Measurements from ENCODE around the gene MMP24.

Gene MMP24

DNA sequence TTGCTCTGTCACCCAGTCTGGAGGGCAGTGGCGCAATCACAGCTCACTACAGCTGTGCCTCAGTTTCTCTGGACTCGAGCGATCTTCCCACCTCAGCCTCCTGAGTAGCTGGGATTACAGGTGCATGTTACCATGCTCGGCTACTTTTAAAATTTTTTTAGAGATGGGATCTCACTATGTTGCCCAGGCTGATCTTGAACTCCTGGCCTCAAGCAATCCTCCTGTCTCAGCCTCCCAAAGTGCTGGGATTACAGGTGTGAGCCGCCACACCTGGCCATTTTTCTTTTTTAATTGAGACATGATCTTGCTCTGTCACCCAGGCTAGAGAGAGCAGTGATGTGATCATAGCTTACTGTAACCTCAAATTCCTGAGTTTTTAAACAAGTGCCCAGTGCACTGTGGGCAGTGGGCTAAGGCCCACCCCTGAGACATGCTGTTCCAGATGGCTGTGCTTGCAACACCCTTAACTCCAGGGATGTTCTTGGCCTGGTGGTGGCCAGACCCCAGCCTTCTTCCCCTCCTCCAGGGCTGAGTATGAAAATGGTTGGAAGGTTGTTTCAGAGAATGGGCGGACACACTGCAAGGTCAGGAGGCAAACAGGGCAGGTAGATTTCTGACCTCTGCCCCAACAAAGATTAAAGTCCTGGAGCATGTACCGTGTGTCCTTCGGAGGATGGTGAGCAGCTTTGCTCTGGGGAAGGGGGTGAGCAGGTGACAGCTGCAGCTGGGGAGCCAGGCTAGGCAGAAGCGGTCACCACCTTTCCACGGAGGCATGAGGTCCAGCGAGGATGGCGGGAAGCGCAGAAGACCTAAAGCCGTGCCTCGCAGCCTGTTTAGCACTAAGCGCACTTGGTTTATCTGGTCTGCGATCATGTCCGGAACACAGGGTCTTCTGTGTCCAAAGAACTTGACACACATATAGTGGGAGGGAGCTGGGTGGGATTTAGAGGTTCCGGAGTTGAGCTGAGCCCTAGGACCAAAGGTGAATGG lies 67.1 kb downstream of the MMP24 start:
- DNase-seq (ENCODE audit: low read depth in 2 of 2): no peak

DNA sequence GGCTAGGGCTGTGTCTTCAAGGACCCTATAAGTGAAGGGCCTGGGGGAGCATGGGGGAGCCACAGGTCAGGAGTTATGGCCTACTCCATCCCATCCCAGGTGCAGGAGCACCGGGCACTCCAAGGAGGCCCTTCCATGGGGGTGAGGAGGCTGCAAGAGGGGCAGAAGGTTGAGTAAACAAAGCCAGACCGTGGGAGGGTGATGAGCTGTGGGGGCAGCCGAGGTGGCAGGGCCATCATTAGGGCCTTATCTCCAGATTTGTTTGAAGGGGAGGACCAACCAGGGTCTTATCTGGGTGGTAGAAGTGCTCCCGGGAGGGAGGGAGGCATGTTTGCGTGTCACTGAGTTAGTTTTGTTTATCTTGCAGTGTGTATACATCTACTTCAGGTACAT lies 67.8 kb downstream of the MMP24 start:
- DNase-seq (ENCODE audit: low read depth in 2 of 2): no peak

DNA sequence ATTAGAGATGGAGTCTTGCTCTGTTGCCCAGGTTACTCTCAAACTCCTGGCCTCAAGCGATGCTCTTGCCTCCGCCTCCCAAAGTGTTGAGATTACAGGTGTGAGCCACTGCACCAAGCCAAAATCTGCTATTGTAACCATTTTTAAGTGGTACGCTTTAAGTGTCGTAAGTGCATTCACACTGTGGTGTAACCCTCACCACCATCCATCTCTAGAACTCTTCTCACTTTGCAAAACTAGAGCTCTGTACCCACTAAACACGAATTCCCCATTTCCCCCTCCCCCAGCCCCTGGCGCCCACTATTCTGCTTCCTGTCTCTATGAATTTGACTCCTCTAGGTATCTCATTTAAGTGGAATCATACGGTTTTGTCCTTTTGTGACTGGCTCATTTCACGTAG lies 68.6 kb downstream of the MMP24 start:
- DNase-seq (ENCODE audit: low read depth in 2 of 2): no peak

DNA sequence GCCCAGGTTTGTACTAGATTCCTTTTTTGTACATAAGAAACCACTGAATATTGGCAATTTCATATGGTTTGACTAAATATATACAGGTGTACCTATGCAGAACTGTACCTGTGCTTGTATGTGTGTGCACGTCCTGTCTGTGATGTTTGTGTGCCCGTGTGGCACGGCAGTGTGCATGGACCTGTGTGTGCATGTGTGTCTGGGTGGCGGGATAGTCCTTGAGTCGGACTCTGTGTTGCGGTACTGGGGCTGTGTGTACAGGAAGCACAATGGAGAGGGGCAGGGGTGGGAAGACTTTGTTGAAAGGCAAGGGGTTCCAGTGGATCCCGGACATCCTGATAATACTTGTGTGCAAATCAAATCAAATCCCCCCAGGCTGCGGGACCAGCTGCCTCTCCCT lies 69.2 kb downstream of the MMP24 start:
- no peak for DNase-seq (ENCODE audit: low read depth in 2 of 2)

DNA sequence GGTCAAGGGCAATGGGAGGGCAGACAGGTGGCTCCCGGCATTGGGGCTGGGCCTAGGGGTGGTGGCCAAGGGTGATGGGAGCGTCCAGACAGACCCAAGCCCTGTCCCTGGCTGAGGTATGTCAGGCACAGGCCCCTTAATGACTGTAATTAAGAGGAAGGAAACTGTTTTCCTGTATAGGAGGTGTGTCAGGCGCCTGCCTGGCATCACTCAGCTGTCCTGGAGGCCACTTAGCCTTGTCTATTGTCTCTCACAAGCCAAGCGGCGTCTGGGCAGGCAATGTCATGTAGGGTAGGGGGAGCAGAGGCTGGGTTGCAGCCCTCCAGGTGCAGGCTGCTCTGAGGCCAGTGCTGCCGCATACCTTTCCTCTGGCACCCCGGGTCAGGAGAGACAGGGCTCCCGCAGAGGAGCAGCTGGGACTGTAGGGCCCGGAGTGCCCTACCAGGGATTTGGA lies 69.6 kb downstream of the MMP24 start:
- no peak for DNase-seq (ENCODE audit: low read depth in 2 of 2)

DNA sequence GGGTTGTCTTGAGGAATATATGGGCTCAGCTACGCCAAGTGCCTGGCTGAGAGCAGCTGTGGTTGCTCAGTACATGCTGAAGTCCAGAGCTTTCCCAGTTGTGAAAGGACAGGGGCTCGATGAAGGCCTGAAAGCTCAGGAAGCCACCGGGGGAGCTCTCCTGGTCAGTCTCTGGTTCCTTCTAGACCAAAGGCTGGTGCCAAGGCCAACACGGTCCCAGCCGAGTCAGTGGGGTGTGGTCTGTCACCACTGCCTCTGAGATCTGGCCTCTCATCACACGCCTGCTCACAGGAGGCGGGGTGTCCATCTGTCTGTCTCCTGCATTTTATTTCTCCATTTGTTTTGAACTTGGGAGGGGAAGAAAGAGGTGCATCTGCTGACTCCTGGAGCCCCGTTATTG lies 70.7 kb downstream of the MMP24 start:
- DNase-seq (ENCODE audit: low read depth in 2 of 2): no peak

DNA sequence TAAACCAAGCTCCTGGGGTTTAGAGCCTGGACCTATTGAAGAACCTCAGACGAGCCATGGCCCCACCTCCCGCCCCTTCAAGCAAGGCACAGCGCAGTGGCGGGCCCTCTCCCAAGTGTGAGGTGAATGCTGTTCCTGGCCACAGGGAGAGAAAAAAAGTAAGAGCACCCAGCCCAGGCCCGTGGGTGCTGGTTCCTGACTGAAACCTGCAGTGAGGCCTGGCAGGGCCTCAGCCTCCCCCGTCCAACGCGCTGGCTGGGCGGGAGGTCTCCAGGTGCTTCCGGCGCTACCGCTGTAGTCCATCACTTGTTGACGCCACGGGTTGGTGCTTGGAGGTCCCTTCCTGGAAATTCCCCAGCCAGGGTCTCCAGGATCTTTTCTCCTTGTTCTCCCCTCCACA lies 71.2 kb downstream of the MMP24 start:
- no peak for DNase-seq (ENCODE audit: low read depth in 2 of 2)

DNA sequence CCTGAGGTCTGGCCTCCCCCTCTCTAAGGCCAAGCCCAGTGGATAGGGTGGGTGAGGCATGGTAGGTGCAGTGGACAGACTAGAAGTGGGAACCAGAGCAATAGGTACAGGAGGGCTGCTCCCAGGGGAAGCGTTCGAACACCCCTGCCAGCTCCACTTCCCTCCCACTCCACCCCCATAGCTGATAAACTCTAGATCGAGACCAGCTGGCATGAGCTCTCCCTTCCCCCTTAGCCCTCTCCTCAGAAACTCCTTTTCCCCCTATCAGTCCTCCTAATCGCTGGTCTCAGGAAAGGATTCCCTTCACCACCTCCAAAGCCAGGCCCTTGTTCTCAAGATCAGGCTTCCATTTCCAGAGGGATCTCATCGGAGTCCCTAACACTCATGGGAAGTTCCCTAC lies 71.8 kb downstream of the MMP24 start:
- no peak for DNase-seq (ENCODE audit: low read depth in 2 of 2)

DNA sequence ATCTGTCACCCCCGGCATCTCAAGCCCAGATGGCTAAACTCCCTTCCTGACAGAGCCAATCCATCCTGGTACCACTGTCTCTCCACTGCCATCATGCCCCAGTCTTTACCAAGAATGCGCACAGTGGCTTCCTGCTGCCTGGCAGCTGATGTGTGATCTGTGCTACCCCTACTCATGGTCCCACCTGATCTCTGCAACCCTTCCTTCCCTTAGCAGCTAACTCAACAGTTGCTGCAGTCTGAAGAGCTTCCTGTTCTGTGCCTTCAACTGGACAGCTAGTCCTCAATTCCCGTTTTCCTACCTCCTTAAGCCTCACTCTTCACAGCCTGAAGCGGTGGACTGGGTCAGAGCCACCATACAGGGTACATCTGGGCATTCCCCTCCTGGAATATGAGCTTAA lies 73.3 kb downstream of the MMP24 start:
- no peak for DNase-seq (ENCODE audit: low read depth in 2 of 2)

DNA sequence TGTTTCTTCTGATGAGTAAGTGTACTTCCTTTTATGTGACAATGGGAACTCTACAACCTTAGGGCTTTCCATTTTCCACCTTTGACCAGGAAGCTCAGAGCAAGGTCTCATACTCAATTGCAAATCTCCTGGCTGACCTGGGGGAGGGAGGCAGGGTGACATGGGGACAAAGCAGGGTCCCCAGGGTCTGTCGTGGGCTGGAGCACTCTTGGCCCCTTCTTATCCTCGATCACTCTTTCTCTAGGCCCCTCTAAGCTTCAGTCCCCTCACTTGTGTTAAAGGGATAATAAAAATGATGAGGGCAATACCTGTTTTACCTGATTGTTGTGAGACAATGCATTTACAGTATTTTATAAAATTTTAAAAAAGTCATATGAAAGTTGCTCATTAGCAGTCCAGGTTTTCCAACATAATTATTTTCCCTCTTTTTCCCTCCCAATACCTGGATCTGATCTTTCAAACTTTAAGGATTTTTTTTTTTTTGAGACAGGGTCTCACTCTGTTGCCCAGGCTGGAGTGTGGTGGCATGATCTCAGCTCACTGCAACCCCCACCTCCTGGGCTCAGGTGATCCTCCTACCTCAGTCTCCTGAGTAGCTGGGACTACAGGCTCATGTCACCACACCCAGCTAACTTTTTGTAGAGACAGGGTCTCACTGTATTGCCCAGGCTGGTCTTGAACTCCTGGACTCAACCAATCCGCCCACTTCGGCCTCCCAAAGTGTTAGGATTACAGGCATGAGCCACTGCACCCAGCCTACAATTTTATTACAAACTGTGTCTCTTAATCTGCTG lies 74.2 kb downstream of the MMP24 start:
- DNase-seq (ENCODE audit: low read depth in 2 of 2): no peak

DNA sequence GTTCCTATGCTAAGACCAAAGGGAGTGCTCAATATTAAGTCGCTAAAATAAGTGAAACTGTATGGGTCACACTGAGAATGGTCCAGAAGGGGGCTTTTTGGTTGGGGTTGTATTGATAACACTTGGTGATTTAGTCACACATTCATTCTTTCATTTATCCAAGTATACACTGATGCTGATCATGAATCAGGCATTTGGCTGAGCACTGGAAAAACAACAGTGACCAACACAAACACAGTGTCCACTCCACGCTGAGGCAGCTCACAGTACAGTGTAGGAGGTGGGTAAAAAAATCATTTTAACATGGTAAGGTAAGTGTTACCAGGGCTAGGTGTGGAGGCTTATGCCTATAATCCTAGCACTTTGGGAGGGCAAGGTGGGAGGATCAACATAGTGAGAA lies 74.9 kb downstream of the MMP24 start:
- no peak for DNase-seq (ENCODE audit: low read depth in 2 of 2)

DNA sequence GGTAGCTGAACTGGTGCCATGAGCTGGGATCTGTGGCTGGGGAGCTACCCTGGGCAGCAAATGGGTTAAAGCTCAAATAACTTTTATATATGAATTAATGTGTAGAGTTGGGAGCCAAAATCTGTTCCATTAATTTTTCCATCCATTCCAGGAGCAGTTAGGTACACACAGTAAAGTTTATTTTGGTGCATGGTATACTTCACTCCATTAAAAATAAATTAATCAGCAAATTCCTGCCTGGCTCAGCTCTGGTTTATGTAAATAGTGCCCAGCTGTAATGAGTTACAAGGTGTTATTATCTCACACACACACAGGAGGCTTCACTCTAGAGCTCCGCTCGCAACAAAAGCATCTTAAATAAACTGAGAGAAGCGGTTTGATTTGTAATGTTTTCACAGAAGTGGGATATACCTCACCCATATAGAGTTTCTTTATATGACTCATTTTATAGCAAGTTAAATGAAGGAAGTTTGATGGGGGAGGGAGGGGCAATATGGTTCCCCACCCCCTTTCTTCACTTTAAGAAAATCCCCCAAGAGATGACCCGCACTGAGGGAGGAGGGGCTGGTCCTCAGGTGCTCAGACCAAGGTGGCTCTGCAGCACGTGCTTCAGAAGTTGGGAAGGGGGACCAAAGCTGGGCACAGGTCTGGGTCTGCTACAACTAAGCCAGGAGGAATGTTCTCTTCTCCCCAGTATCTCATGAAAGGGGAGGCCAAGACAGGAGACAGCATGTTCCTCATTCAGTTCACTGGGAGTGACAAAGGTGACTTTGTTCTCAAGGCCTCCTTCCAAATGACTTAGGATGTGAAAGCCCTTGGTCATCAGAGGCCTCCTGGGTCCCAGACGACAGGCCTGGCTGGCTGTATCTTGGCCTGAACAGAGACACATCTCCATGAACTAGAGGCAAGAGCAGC lies 76.2 kb downstream of the MMP24 start:
- no peak for DNase-seq (ENCODE audit: low read depth in 2 of 2)

DNA sequence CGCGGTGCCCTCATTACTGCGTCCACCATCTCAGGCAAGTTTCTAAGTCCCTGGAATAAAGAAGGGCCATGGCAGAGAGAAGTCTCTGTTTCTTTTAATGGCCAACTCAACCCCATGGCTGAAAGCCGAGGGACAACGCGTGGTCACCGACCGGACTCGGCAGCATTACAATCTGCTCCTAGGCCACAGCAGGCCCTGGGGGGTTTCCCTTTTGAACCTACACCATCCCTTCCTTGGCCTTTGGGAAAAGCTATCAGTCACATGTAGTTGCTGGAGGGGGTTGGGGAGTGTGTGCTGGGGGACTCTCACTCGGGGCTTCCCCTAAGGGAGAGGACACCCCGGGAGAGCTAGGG lies 76.9 kb downstream of the MMP24 start:
- DNase-seq (ENCODE audit: low read depth in 2 of 2): no peak

DNA sequence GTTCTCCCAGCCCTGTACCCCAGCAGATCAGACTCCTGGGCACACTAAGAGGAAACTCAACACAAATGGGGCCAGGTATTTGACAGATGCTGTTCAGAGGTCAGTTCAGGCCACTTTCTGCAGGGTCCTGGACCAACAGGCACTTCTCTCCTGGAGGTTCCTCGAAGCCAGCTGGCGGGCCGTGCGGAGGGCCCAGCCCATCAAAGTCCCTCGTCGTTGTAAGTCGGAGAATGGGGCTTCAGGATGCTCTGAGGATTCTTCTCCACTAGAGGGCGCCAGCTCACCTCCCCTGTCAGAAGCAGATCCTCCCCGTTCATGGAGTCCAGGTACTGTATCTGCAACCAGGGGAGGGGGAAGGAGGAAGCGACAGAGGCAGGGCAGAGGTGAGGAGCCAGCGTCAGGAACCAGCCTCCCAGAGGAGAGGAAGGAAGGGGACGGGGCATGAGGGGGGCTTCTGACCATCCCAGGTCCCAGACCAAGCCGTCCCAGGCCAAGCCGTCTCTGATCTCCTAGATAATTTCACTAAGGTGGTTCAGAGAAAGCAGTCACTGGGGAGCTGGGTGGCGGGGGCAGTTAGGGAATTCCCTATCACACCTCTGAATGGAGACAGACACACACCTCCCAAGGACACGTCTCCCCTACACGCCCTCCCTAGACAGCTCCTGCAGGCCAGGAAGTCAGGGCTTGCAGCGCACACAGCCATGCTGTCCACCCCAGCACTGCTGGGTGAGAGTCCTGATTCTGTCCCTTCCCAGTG lies 77.4 kb downstream of the MMP24 start:
- peak; percentile 60 to 83 for DNase-seq (ENCODE audit: low read depth in 2 of 2)

DNA sequence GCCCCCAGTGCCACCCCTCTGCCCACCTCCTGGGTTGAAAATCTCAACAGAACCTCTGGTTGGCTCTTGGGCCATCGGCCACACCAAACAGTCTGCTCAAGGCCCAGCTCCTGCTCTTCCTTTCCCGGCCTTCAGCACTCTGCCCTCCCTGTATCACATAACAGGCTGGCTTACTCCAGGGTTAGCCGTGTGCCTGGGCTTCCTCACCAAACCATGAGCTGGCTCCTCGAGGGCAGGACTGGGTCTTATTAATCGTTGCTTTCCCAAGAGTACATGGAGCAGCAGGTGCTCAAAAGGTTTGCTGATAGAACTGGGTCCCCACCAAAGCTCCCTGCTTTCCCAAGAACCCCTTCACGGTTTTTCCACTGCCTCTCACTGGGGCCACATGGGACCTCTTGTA lies 78.5 kb downstream of the MMP24 start:
- DNase-seq (ENCODE audit: low read depth in 2 of 2): no peak

DNA sequence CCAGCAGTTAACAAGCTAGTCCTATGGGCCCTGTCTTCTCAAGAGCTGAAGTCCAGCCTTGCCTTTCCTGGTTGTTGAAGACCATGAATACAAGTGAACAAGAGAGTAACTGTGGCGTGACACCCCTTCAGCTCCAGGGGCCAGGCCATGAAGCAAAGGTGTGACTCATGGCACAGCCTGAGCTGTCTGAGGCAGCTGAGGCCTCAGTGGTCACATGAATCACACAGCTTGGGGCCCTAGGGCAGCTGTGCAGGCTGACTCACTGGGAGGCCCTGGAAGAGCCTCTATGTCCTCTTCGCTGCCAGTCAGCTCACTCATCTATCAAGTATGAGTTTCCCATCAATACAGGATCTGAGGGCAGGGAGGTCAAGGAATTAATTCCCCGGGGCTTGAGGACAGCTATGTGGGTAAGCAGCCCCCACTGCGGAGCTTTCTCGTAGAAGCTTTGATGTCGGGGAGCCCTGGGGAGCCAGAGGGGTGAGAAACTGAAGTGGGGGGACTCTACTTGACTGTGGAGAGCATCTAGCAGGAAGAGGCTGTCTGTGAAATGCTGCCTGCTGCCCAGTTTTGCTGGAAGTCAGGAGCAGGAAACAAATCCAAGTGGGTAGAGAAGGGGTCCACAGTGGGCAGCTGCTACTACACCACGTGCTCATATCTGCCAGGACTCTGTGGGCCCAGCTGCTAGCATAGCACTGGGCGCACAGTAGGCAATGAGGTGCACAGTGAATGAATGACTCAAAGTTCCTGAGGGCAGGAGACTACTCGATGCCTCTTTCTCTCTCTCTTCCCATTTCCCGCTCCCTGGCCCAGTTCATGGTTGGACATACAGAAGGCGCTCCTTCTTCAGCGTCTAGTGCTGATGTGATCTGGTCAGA lies 79.4 kb downstream of the MMP24 start:
- DNase-seq (ENCODE audit: low read depth in 2 of 2): peak in 1 of 2 donors; percentile 49

DNA sequence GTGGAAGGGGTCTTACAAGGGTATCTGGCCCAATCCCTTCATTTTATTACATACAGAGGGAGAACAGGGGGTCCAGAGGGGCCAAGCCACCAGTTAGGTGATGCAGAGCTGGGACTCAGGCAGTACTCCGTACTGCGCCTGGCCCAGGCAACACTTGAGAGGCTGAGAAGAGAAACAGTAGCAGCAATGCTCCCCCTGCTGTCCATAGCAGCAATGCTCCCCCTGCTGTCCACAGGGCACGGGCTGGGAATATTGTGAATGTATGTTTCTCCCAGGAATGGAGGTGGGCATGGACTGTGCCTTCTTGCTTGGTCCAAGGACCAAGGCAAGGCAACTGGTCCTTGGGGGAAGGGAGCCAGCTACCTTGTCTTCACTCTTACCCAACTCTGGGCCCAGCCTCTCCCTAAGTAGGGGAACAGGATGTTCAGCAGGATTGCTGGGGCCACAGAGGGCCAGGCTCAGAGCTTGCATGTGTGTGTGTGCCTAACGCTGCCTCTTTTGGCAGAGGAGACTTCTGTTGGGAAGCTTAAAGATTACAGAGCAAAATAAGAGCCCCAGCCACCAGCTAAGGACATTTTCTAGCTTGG lies 80.5 kb downstream of the MMP24 start:
- DNase-seq (ENCODE audit: low read depth in 2 of 2): no peak

DNA sequence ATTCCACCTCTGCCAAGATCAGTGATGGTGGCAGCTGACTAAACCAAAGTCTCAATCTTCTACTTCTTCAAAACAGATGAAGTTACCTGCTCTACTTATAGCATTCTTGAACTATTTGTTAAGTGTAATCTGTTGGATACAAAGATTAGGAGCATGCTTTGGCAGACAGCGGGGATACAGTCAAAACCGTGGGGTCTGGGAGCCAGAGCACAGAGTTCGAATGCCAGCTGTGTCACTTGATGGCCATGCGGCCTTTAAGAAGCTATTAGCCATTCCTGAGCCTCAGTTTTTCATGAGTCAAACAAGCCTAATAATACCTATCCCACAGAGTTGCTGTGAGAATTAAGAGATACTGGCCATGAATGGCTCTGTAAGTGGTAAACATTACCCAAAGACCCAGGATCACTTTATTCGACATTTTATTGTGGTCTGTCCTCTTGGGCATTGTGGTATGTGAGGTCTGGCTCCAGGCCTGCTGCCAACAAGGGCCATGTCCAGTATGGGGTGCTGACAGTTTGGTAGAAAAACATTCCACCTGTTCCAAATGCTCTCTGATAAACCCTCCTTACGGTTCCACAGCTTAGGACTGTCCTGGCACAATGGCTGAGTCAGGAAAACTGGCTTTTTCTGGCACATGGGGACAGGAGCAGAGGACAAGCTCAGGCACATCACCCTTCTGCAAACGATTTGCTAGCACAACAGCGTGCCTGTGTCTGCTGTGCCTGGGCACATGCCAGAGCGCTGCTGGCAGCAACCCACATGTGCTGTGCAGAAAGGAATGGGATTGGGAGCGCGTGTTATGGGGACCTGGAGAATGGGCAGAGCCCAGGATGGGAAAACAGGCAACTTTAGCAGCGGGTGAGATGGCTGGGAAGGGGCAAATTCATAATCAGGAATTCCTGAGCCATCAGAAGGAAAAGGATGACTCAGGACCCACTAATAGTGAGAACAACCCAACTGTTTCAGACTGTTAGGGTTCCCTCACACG lies 81.5 kb downstream of the MMP24 start:
- no peak for DNase-seq (ENCODE audit: low read depth in 2 of 2)
